Mucosa of stomach (tissue), 1 donor: Measurements from ENCODE around the gene DLX1.

ENCODE experiments used
- H3K27me3 ChIP-seq: one replicate; pipeline ENCODE4 v1.7.0; 2013; ENCODE audit warnings: mild to moderate bottlenecking, low read length; ENCODE audit not compliant: control insufficient read depth, insufficient read depth
- H3K36me3 ChIP-seq: one replicate; pipeline ENCODE4 v1.7.0; 2013; ENCODE audit warnings: low read length; ENCODE audit not compliant: control insufficient read depth, insufficient read depth
- H3K4me1 ChIP-seq: one replicate; pipeline ENCODE4 v1.7.0; 2013; ENCODE audit warnings: mild to moderate bottlenecking, low read length; ENCODE audit not compliant: control insufficient read depth, insufficient read depth
- H3K4me3 ChIP-seq: one replicate; pipeline ENCODE4 v1.7.0; 2013; ENCODE audit warnings: low read length
- H3K9ac ChIP-seq: one replicate; pipeline ENCODE4 v1.7.0; 2013; ENCODE audit warnings: mild to moderate bottlenecking, low read length, moderate library complexity
- H3K9me3 ChIP-seq: one replicate; pipeline ENCODE4 v1.7.0; 2013; ENCODE audit warnings: mild to moderate bottlenecking, low read length, moderate library complexity; ENCODE audit not compliant: control insufficient read depth
- donor health status: Pancreatic carcinoma.

Gene DLX1

GRCh38 chr2:172098287-172098649, 13.0 kb downstream of the DLX1 start:
- Histone ChIP-seq H3K4me1 (peaks cover 72% of the 10 kb centered on the region), H3K9me3 (no peaks in the 10 kb centered on the region), H3K36me3 (no peaks in the 10 kb centered on the region), H3K27me3 (peaks cover 100% of the 10 kb centered on the region), H3K9ac (no peak overlapping the region), H3K4me3 (no peak overlapping the region)

- Histone ChIP-seq H3K4me3 (no peak overlapping the region), H3K27me3 (peaks cover 100% of the 10 kb centered on the region), H3K9ac (no peak overlapping the region), H3K4me1 (peaks cover 73% of the 10 kb centered on the region), H3K36me3 (no peaks in the 10 kb centered on the region), H3K9me3 (no peaks in the 10 kb centered on the region)
Measured at GRCh38 chr2:172098650-172099471, 13.6 kb downstream of the DLX1 start.

- Histone ChIP-seq H3K9ac (no peak overlapping the region), H3K4me3 (no peak overlapping the region), H3K27me3 (peaks cover 100% of the 10 kb centered on the region), H3K4me1 (peaks cover 73% of the 10 kb centered on the region), H3K9me3 (no peaks in the 10 kb centered on the region), H3K36me3 (no peaks in the 10 kb centered on the region)
Measured at GRCh38 chr2:172099472-172100079, 14.3 kb downstream of the DLX1 start.

- H3K9ac ChIP-seq = no peak overlapping the region
- H3K36me3 ChIP-seq = no peaks in the 10 kb centered on the region
- no peak overlapping the region for H3K4me3 ChIP-seq
- peaks cover 100% of the 10 kb centered on the region for H3K27me3 ChIP-seq
- peaks cover 66% of the 10 kb centered on the region for H3K4me1 ChIP-seq
- no peaks in the 10 kb centered on the region for H3K9me3 ChIP-seq
Measured at GRCh38 chr2:172100080-172100934, 15.0 kb downstream of the DLX1 start.

- H3K9ac ChIP-seq = no peak overlapping the region
- peaks cover 57% of the 10 kb centered on the region for H3K4me1 ChIP-seq
- peaks cover 100% of the 10 kb centered on the region for H3K27me3 ChIP-seq
- no peaks in the 10 kb centered on the region for H3K36me3 ChIP-seq
- no peak overlapping the region for H3K4me3 ChIP-seq
- no peaks in the 10 kb centered on the region for H3K9me3 ChIP-seq
Measured at GRCh38 chr2:172100935-172101820, 15.9 kb downstream of the DLX1 start.

GRCh38 chr2:172101821-172102390, 16.6 kb downstream of the DLX1 start:
- Histone ChIP-seq H3K27me3 (peaks cover 100% of the 10 kb centered on the region), H3K9ac (no peak overlapping the region), H3K36me3 (no peaks in the 10 kb centered on the region), H3K4me3 (no peak overlapping the region), H3K4me1 (peaks cover 57% of the 10 kb centered on the region), H3K9me3 (no peaks in the 10 kb centered on the region)

GRCh38 chr2:172102391-172103359, 17.4 kb downstream of the DLX1 start, which contains the start of gene DLX2:
Gene DLX2 (minus strand): TSS chr2:172102900. CDS start chr2:172102538, 362 bp downstream.
- Histone ChIP-seq H3K36me3 (no peaks in the 10 kb centered on the region), H3K27me3 (peaks cover 99% of the 10 kb centered on the region), H3K4me1 (peaks cover 49% of the 10 kb centered on the region), H3K9ac (no peak within 1 kb of the TSS), H3K9me3 (no peaks in the 10 kb centered on the region), H3K4me3 (peak within 1 kb of the TSS; percentile 29)

- Histone ChIP-seq H3K9ac (no peak overlapping the region), H3K27me3 (peaks cover 99% of the 10 kb centered on the region), H3K9me3 (no peaks in the 10 kb centered on the region), H3K4me3 (no peak overlapping the region), H3K4me1 (peaks cover 48% of the 10 kb centered on the region), H3K36me3 (no peaks in the 10 kb centered on the region)
Measured at GRCh38 chr2:172103471-172104272, 18.4 kb downstream of the DLX1 start.

- H3K27me3 ChIP-seq = peaks cover 90% of the 10 kb centered on the region
- H3K4me3 ChIP-seq = no peak overlapping the region
- H3K9me3 ChIP-seq = no peaks in the 10 kb centered on the region
- no peaks in the 10 kb centered on the region for H3K36me3 ChIP-seq
- H3K9ac ChIP-seq = no peak overlapping the region
- peaks cover 34% of the 10 kb centered on the region for H3K4me1 ChIP-seq
Measured at GRCh38 chr2:172105471-172106107, 20.3 kb downstream of the DLX1 start.
